ENCODE results near the gene GJD2. TPM values are rescaled to one million over a fixed set of nuclear protein-coding genes. Genes with fewer than 3 reads are reported as not detected.

Gene GJD2
- total RNA-seq, 6 donors from 2014 or later = not detected

- 33 to 52% methylated on average over 2 of the region's 2 CpGs for WGBS, 2 donors
- no peak for ATAC-seq (ENCODE audit: low FRiP score in 2 of 2)
- H3K27ac ChIP-seq = no peak overlapping the region
- H3K4me3 ChIP-seq = no peak overlapping the region
- H3K9me3 ChIP-seq = no peaks in the 10 kb centered on the region
- no peak for DNase-seq
- no peaks in the 10 kb centered on the region for H3K36me3 ChIP-seq
- H3K4me1 ChIP-seq = no peaks in the 10 kb centered on the region
- no peaks in the 10 kb centered on the region for H3K27me3 ChIP-seq
- no peak for TF ChIP-seq CTCF (IDR thresholded peaks at IDR 0.05)
- TF ChIP-seq POLR2AphosphoS5 (IDR thresholded peaks at IDR 0.05) = no peak
- no peak for TF ChIP-seq POLR2A (IDR thresholded peaks at IDR 0.05)
- no peak for TF ChIP-seq EP300 (IDR thresholded peaks at IDR 0.05)
Observed at GRCh38 chr15:34773917-34774316, 19.1 kb upstream of the GJD2 start.

DNA sequence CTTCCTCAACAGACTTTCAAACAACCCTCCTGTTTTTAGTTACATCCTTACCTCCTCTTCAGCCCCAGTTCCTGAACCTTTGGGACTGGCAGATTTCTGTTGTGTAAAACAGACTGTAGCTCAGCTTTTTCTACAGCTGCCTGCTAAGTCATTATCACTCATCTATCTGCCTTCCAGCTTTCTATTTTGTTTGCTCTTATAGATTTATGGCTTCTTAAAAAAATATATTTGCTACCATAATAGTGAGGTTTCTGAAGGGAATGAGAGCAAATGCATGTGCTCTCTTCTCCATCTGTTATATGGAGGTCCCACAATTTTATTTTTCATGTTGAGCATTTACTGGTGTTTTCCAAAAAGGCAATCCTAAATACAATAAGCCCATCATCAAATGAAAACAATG lies 18.2 kb upstream of the GJD2 start:
- H3K27me3 ChIP-seq = no peaks in the 10 kb centered on the region
- H3K9me3 ChIP-seq = no peaks in the 10 kb centered on the region
- H3K36me3 ChIP-seq = no peaks in the 10 kb centered on the region
- H3K4me1 ChIP-seq = no peaks in the 10 kb centered on the region
- no peak overlapping the region for H3K4me3 ChIP-seq
- H3K27ac ChIP-seq = no peak overlapping the region
- TF ChIP-seq EP300 (IDR thresholded peaks at IDR 0.05) = no peak
- TF ChIP-seq POLR2AphosphoS5 (IDR thresholded peaks at IDR 0.05) = no peak
- no peak for TF ChIP-seq POLR2A (IDR thresholded peaks at IDR 0.05)
- TF ChIP-seq CTCF (IDR thresholded peaks at IDR 0.05) = no peak
- no peak for DNase-seq
- ATAC-seq (ENCODE audit: low FRiP score in 2 of 2) = no peak

DNA sequence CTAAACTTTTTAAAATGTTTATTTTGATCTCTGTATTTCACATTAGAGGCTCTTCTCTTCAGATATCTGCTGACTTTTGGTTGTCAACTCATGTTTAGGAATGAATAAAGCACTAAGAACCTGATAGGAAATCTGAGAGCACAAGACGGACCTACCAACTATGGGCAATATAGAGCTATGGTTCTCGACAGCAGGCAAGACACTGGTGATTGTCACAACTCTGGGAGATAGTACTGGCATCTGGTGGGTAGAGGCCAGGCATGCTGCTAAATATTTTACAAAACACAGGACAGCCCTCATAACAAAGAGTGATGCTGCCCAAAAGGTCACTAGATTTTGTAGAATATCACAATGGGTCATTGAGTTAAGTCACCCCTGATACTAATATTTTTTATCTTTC lies 17.5 kb upstream of the GJD2 start:
- Histone ChIP-seq H3K27me3 (no peaks in the 10 kb centered on the region), H3K4me1 (no peaks in the 10 kb centered on the region), H3K9me3 (no peaks in the 10 kb centered on the region), H3K27ac (no peak overlapping the region), H3K36me3 (no peaks in the 10 kb centered on the region), H3K4me3 (no peak overlapping the region)
- WGBS, 2 donors = 86 to 89% methylated on average over 2 of the region's 2 CpGs
- ATAC-seq (ENCODE audit: low FRiP score in 2 of 2) (no peak), DNase-seq (no peak)
- TF ChIP-seq POLR2AphosphoS5 (IDR thresholded peaks at IDR 0.05) (no peak), POLR2A (IDR thresholded peaks at IDR 0.05) (no peak), EP300 (IDR thresholded peaks at IDR 0.05) (no peak), CTCF (IDR thresholded peaks at IDR 0.05) (no peak)

DNA sequence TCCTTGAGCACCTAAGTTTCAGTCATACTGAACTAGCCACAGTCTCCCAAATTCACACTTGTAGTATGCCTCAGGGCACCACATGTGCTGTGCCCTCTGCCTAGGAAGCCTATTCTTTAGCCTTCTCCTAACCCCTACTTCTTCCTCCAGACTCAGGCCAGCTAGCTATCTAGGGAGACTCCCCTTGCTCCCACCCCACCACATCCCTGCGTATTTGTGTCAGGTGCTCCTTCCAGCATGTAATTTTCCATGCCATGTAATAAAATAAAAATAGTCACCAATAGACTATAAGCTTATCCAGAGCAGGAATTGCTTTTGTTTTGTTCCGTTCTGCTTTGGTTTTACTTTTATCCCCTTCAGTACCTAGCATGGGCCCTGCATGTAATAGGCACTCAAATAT lies 14.9 kb upstream of the GJD2 start:
- no peak for DNase-seq
- no peaks in the 10 kb centered on the region for H3K36me3 ChIP-seq
- H3K9me3 ChIP-seq = no peaks in the 10 kb centered on the region
- 90 to 91% methylated on average over 2 of the region's 2 CpGs for WGBS, 2 donors
- no peaks in the 10 kb centered on the region for H3K4me1 ChIP-seq
- TF ChIP-seq POLR2A (IDR thresholded peaks at IDR 0.05) (no peak), EP300 (IDR thresholded peaks at IDR 0.05) (no peak), CTCF (IDR thresholded peaks at IDR 0.05) (no peak), POLR2AphosphoS5 (IDR thresholded peaks at IDR 0.05) (no peak)
- ATAC-seq (ENCODE audit: low FRiP score in 2 of 2) = no peak
- H3K27ac ChIP-seq = no peak overlapping the region
- H3K27me3 ChIP-seq = no peaks in the 10 kb centered on the region
- H3K4me3 ChIP-seq = no peak overlapping the region

DNA sequence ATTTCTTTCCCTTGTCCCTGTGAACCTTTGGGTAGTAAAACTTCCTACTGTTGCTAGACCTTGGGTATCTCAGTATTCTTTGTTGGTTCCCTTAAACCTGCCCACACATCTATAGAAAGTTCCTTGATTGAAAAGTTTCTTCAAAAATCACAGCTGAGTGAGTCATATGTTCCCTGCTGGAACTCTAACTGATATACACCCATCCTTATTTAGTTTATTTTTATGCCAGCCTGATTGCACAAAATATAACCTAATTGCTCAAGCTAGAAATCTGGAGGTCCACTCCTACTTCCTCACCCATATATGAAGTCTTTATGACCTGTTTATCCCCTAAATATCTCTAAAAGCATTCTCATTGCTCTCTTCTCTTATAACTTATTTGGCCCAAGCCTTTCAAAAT lies 13.7 kb upstream of the GJD2 start:
- TF ChIP-seq POLR2AphosphoS5 (IDR thresholded peaks at IDR 0.05) (no peak), CTCF (IDR thresholded peaks at IDR 0.05) (no peak), POLR2A (IDR thresholded peaks at IDR 0.05) (no peak), EP300 (IDR thresholded peaks at IDR 0.05) (no peak)
- Histone ChIP-seq H3K4me1 (no peaks in the 10 kb centered on the region), H3K9me3 (no peaks in the 10 kb centered on the region), H3K4me3 (no peak overlapping the region), H3K27ac (no peak overlapping the region), H3K27me3 (no peaks in the 10 kb centered on the region), H3K36me3 (no peaks in the 10 kb centered on the region)
- ATAC-seq (ENCODE audit: low FRiP score in 2 of 2) (no peak), DNase-seq (no peak)

All from upper lobe of left lung (tissue), 6 donors.